Mucosa of rectum (tissue), 2 donors: ENCODE data around the gene LRRTM4.

Experiments
- H3K27ac ChIP-seq, 2 donors: one replicate each; pipeline ENCODE4 v1.7.0; 2013; ENCODE audit warnings: inconsistent platforms in 2 of 2, low read depth in 2 of 2, low read length in 2 of 2
- H3K27me3 ChIP-seq, 2 donors: one replicate each; pipeline ENCODE4 v1.7.0; 2013; ENCODE audit warnings: low read length in 2 of 2; ENCODE audit not compliant: control insufficient read depth in 2 of 2, insufficient read depth in 2 of 2
- H3K36me3 ChIP-seq, 2 donors: one replicate each; pipeline ENCODE4 v1.7.0; 2013; ENCODE audit warnings: low read length in 2 of 2; ENCODE audit not compliant: control insufficient read depth in 2 of 2, insufficient read depth in 2 of 2
- H3K4me1 ChIP-seq, 2 donors: one replicate each; pipeline ENCODE4 v1.7.0; 2013; ENCODE audit warnings: low read length in 2 of 2, mild to moderate bottlenecking in 1 of 2; ENCODE audit not compliant: control insufficient read depth in 2 of 2, insufficient read depth in 2 of 2
- H3K4me3 ChIP-seq, 2 donors: one replicate each; pipeline ENCODE4 v1.7.0; 2013; ENCODE audit warnings: low read length in 2 of 2
- H3K9ac ChIP-seq, 2 donors: one replicate each; pipeline ENCODE4 v1.7.0; 2013; ENCODE audit warnings: low read length in 2 of 2, low read depth in 1 of 2, mild to moderate bottlenecking in 1 of 2
- H3K9me3 ChIP-seq, 2 donors: one replicate each; pipeline ENCODE4 v1.7.0; 2013; ENCODE audit warnings: low read length in 2 of 2; ENCODE audit not compliant: control insufficient read depth in 2 of 2
- donor health status: healthy.
- donor health status: Normal muscosa, but diverticular disease.

LRRTM4 gene

DNA sequence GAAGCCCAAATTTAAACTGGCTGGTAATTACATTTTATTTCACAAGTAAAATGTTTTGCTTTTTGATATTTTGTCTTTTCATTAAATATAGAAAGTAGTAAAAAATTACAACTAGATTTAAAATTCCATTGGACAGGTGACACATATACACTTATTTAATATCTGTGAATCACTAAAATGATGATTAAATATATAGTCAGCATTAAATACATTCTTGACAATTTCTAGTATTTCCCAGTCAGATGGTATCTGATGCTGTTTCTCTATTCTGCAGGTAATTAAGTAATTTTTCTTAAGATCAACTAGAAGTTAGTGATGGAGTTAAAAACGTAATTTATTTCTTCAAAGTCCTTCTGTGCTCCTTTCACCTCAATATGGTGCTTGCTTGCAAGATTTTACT lies 237.8 kb downstream of the LRRTM4 start:
- no peaks in the 10 kb centered on the region for H3K9me3 ChIP-seq
- H3K9ac ChIP-seq, result no peak overlapping the region
- no peaks in the 10 kb centered on the region for H3K4me1 ChIP-seq
- no peaks in the 10 kb centered on the region for H3K36me3 ChIP-seq
- H3K27ac ChIP-seq, result no peak overlapping the region
- H3K4me3 ChIP-seq, result no peak overlapping the region
- no peaks in the 10 kb centered on the region for H3K27me3 ChIP-seq

DNA sequence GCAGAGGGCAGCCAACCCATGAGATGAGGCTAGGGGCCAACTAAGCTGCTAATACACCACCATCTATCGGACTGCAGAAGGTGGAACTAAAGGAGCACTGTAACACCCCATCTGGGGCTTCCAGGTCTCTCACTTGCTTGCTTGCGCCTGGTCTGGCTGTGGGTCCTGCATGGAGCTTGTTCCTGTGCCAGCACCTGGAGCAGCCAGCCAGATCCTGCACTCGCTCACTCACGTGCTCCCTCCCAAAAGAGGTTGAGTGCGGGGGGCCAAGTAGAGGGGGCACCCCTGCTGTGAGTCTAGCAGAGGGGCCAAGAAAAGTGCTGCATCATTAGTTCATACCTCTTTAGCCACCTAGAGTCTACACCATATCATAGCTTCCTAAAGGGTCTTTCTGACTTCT lies 250.9 kb downstream of the LRRTM4 start:
- Histone ChIP-seq H3K4me3 (no peak overlapping the region), H3K9ac (no peak overlapping the region), H3K9me3 (no peaks in the 10 kb centered on the region), H3K27ac (no peak overlapping the region), H3K36me3 (no peaks in the 10 kb centered on the region), H3K27me3 (no peaks in the 10 kb centered on the region), H3K4me1 (no peaks in the 10 kb centered on the region)

DNA sequence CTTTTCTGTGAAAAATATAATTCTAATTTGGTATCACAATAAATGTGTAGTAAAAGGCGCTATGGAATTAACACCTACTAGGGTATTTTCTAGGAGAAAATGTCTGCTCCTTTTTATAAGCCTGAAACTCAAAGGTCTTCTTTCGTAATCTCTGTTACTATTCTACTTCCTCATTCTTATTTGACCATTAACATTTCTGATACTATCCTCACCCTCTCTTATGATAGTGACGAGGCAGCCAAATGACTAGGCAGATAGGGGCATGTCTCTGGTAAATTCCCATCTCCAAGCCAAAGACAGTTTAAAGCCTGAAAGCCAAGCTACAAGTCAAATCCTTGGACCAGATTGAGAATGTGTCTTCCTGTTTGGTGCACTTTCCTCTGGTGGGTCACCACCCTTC lies 251.7 kb downstream of the LRRTM4 start:
- Histone ChIP-seq H3K4me3 (no peak overlapping the region), H3K9me3 (no peaks in the 10 kb centered on the region), H3K27ac (no peak overlapping the region), H3K36me3 (no peaks in the 10 kb centered on the region), H3K27me3 (no peaks in the 10 kb centered on the region), H3K9ac (no peak overlapping the region), H3K4me1 (no peaks in the 10 kb centered on the region)

DNA sequence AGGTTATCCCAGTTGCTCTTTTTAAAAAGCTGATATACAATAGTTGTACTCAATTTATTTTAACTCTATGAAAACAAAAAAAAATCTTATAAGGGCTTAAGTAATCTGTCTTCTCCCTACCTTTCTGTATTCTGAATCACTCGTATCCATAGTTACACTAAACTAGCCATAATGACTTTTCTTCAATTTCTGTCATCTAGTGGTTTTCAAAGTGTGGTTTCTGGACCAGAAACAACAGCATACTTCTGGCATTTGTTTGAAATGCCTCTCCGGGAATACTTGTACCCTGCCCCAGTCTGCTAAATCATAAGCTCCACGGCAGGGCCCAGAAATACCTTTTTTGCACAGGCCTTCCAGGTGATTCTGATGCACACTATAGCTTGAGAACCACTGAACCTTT lies 253.6 kb downstream of the LRRTM4 start:
- no peaks in the 10 kb centered on the region for H3K27me3 ChIP-seq
- H3K36me3 ChIP-seq, result no peaks in the 10 kb centered on the region
- H3K27ac ChIP-seq, result no peak overlapping the region
- no peaks in the 10 kb centered on the region for H3K9me3 ChIP-seq
- H3K9ac ChIP-seq, result no peak overlapping the region
- H3K4me1 ChIP-seq, result no peaks in the 10 kb centered on the region
- no peak overlapping the region for H3K4me3 ChIP-seq

DNA sequence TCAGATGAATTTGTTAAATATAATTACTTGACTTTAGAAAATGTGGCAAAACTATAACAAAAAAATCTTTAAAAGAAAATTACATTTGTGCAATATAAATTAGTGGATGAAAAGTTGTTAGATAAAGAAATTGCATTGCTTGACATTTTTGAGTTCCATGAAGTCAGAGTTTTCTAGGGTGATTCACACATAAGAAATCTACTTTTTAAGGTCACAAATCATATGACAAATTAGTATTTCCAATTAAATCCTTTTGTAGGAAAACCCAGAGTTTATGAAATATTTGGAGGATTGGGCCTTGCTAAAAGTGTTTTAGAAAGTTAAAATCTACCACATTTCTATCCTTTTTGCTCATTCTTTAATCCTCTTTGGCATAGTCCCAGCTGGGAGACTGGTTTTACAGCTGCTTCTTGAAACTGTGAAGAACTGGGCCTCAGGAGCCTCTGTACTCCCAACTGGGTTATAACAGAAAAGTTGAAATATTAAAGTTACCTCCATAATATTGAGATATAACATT lies 289.2 kb downstream of the LRRTM4 start:
- Histone ChIP-seq H3K27ac (no peak overlapping the region), H3K27me3 (no peaks in the 10 kb centered on the region), H3K9me3 (peaks cover 0 to 4% of the 10 kb centered on the region in 2 donors), H3K4me3 (no peak overlapping the region), H3K36me3 (no peaks in the 10 kb centered on the region), H3K4me1 (no peaks in the 10 kb centered on the region), H3K9ac (no peak overlapping the region)

DNA sequence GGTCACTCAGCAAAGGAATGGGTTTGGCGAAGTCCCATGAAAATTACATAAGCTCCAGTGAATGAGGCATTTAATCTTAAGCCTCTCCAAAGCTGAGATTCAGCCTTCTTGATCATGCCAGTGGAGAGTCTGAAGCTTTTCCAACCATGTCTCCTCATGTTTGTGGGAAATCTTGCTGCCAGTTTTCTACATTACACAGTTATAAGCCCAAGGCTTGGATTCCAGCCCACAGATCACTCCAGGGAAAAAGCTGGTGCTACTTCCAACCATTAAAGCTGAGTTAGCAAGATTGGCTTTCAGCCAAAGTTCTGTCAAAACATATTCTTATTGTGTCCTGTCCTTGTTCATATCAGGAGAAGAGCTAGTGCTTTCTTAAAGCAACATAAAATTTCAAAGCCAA lies 293.8 kb downstream of the LRRTM4 start:
- H3K9me3 ChIP-seq, result no peaks in the 10 kb centered on the region
- no peaks in the 10 kb centered on the region for H3K27me3 ChIP-seq
- no peak overlapping the region for H3K4me3 ChIP-seq
- no peaks in the 10 kb centered on the region for H3K36me3 ChIP-seq
- no peaks in the 10 kb centered on the region for H3K4me1 ChIP-seq
- no peak overlapping the region for H3K9ac ChIP-seq
- H3K27ac ChIP-seq, result no peak overlapping the region

DNA sequence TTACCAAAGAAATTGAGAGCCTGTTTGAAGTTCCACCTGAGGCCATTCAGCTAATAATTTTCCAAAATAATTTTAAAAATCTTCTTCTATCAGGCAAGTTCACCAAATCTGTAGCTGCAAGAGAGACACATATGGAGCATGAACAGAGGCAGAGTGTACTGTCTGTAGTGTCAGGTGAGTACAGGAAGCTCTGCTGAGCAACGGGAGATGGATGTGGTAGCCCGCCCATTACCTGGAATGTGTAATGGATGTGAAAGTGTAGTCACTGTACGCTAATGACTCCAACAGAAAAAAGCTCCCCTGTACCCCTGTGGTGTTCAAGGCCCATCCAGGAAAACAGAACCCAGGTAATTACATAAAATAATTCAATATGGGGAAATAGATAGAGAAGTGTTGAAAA lies 311.5 kb downstream of the LRRTM4 start:
- Histone ChIP-seq H3K4me1 (no peaks in the 10 kb centered on the region), H3K9me3 (no peaks in the 10 kb centered on the region)

DNA sequence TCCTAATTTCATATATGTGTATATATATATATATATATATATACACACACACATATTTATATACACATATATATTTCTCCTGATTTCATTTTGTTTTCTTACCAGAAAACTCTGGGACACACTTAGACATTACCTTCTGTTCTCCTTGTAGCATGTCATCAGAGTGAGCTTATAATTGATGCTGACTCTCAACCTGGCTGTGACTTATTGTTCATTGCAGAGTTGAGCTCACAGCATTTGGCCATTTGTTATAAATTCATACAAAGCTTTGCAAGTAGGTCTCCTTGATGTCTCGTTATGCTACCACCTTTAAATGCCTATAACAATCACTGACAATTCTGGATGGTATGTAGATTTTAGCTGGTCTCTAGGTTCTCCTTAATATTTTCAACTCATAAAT lies 314.8 kb downstream of the LRRTM4 start:
- Histone ChIP-seq H3K9ac (no peak overlapping the region), H3K9me3 (no peaks in the 10 kb centered on the region), H3K27me3 (no peaks in the 10 kb centered on the region), H3K4me1 (no peaks in the 10 kb centered on the region), H3K27ac (no peak overlapping the region), H3K36me3 (no peaks in the 10 kb centered on the region), H3K4me3 (no peak overlapping the region)

More for the DNA sequence above, 311.5 kb downstream of the LRRTM4 start:
- Histone ChIP-seq H3K36me3 (no peaks in the 10 kb centered on the region), H3K27me3 (no peaks in the 10 kb centered on the region), H3K4me3 (no peak overlapping the region), H3K27ac (no peak overlapping the region), H3K9ac (no peak overlapping the region)

DNA sequence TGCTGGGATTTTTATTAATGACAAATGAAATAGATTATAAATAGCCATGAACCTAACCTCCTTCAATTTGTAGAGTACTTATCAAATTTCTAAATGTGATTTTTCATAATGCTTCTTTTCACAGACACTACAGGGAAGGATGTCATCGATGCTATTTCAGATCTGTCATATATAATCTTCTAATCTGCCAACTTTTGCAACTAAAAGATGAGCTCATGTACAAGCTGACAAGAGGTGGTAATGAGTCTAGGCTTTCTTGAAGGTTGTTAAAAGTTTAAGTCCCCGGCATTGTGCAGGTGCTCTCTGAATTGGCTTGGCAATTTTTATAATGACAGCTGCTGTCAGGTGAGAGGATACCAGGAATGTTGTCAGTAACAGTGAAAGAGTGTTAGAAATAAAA lies 320.4 kb downstream of the LRRTM4 start:
- H3K9ac ChIP-seq, result no peak overlapping the region
- no peaks in the 10 kb centered on the region for H3K36me3 ChIP-seq
- no peaks in the 10 kb centered on the region for H3K27me3 ChIP-seq
- no peak overlapping the region for H3K4me3 ChIP-seq
- H3K9me3 ChIP-seq, result no peaks in the 10 kb centered on the region
- H3K4me1 ChIP-seq, result no peaks in the 10 kb centered on the region
- H3K27ac ChIP-seq, result no peak overlapping the region

DNA sequence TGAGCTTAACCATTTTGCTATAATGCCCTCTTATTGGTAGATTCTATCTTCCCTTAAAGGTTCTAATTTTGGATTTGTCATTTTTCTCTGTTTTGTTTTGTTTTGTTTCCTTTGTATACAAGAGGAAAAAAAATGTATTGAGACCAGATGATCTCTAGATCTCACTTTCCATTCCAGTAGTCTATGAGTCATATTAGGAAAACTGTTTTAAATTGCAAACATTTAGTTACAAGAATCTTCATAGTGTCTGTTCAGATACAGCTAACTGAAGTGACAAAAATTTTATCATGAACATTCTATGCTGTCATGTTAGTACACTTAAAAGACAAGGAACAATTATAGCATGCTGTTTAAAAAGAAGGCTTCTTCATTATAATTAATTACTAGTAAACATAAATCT lies 322.8 kb downstream of the LRRTM4 start:
- Histone ChIP-seq H3K27ac (no peak overlapping the region), H3K9me3 (no peaks in the 10 kb centered on the region), H3K36me3 (no peaks in the 10 kb centered on the region), H3K27me3 (no peaks in the 10 kb centered on the region), H3K9ac (no peak overlapping the region), H3K4me1 (no peaks in the 10 kb centered on the region), H3K4me3 (no peak overlapping the region)

DNA sequence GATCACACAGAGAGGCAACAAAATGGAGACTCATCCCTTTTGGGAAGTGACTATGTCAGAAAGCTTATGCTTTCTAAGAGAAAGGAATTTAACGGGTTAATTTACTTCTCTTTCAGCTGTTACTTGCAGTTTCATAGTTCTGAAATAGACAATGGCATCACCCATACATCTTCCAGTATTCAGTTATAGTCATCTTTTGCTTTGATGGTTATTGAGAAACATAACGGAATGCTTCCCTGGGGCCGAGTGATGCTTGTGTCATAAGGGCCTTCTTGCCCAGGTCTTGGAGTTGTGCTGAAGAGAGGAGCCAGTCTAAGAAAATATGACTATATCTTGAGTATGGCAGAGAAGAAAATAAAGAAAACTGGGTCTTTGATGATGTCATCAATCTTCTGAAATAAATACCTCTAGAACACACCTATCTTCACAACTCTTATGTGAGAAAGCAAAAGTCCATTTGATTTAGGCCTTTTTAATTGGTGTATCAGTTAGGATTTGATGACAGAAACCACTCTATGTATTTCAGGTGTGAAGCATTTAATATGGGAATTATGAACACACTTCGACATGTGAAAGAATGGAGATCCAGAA lies 328.2 kb downstream of the LRRTM4 start:
- Histone ChIP-seq H3K36me3 (no peaks in the 10 kb centered on the region), H3K27ac (no peak overlapping the region), H3K4me3 (no peak overlapping the region), H3K4me1 (no peaks in the 10 kb centered on the region), H3K27me3 (no peaks in the 10 kb centered on the region), H3K9me3 (no peaks in the 10 kb centered on the region), H3K9ac (no peak overlapping the region)
